Caco-2 (cell line): ENCODE results near the gene CLMN. TPM values are rescaled to one million over a fixed set of nuclear protein-coding genes. Genes with fewer than 3 reads are reported as not detected.
A peak's percentile ranks its signal among the peaks of the same experiment; 100 is the strongest.

Experiments used
- BruUV-seq: library from RNA; stranded (reverse); fragments of 400-500 nt; replicated peaks from 2 replicates; lab custom pipeline; 2021; lab: Mats Ljungman, UMichigan
- CTCF ChIA-PET: fragments of 300-600 bp; sonication (Branson Sonifier 250); formaldehyde crosslinking; loops from one replicate; lab custom pipeline; 2022; ENCODE audit warnings: antibody characterized with exemption; lab: Charles Lee
- POLR2A ChIA-PET: fragments of 300-600 bp; sonication (Branson Sonifier 250); formaldehyde crosslinking; loops from one replicate; lab custom pipeline; 2022; ENCODE audit warnings: antibody characterized with exemption; lab: Charles Lee
- DNase-seq, 2 experiments: peaks; one replicate each; pipeline versions ENCODE4 v3.0.0 to v3.0.0-alpha.2; 2020 to 2022
- H3K27me3 ChIP-seq: replicated peaks from 2 replicates; pipeline ENCODE4 v1.6.0; 2011; ENCODE audit warnings: low read length; ENCODE audit not compliant: control insufficient read depth, insufficient read depth
- H3K36me3 ChIP-seq: 2 replicates; pipeline ENCODE4 v1.5.1; 2011; ENCODE audit warnings: low read length; ENCODE audit not compliant: control insufficient read depth, insufficient read depth
- H3K4me1 ChIP-seq: fragments of 250-450 bp; sonication (Bioruptor Pico); 2 replicates; pipeline ENCODE4 v1.5.1; 2020; ENCODE audit warnings: mild to moderate bottlenecking
- H3K4me3 ChIP-seq: 2 replicates; pipeline ENCODE4 v1.5.1; 2011; ENCODE audit warnings: low read depth, mild to moderate bottlenecking, control low read depth, low read length
- H3K9me3 ChIP-seq: fragments of 250-450 bp; sonication (Bioruptor Pico); 2 replicates; pipeline ENCODE4 v1.5.1; 2020; ENCODE audit warnings: mild to moderate bottlenecking, moderate library complexity
- H3K27ac Mint-ChIP-seq: one replicate; pipeline ENCODE4 v1.8.0; 2022; ENCODE audit warnings: mixed read lengths; ENCODE audit not compliant: unreplicated experiment
- H3K27me3 Mint-ChIP-seq: one replicate; pipeline ENCODE4 v1.8.0; 2022; ENCODE audit warnings: mixed read lengths; ENCODE audit not compliant: insufficient read depth, unreplicated experiment
- H3K36me3 Mint-ChIP-seq: one replicate; pipeline ENCODE4 v1.8.0; 2022; ENCODE audit warnings: mild to moderate bottlenecking, mixed read lengths; ENCODE audit not compliant: insufficient read depth, unreplicated experiment
- H3K4me1 Mint-ChIP-seq: one replicate; pipeline ENCODE4 v1.8.0; 2022; ENCODE audit warnings: low read depth, mixed read lengths; ENCODE audit not compliant: unreplicated experiment
- H3K4me3 Mint-ChIP-seq: one replicate; pipeline ENCODE4 v1.8.0; 2022; ENCODE audit warnings: mild to moderate bottlenecking, moderate library complexity, mixed read lengths; ENCODE audit not compliant: unreplicated experiment
- H3K9me3 Mint-ChIP-seq: one replicate; pipeline ENCODE4 v1.8.0; 2022; ENCODE audit warnings: mixed read lengths; ENCODE audit not compliant: unreplicated experiment
- CTCF ChIP-seq, 2 experiments: fragments of 200-600 bp in 1 of 2; IDR thresholded peaks; 1 replicate in 1 of 2; 2 replicates in 1 of 2; pipeline versions ENCODE4 v1.5.1 to v1.8.0; 2011 to 2022; ENCODE audit warnings: antibody characterized with exemption in 1 of 2, control low read depth in 1 of 2, inconsistent platforms in 1 of 2, low read depth in 1 of 2, low read length in 1 of 2, mild to moderate bottlenecking in 1 of 2, moderate library complexity in 1 of 2; ENCODE audit not compliant: insufficient read depth in 1 of 2, severe bottlenecking in 1 of 2, unreplicated experiment in 1 of 2
- intact Hi-C: fragments of 100-400 bp; cut with micrococcal nuclease; formaldehyde crosslinking; loops from one replicate; pipeline ENCODE4 v1.10.0; 2022; ENCODE audit not compliant: unreplicated experiment
- total RNA-seq: library from RNA; stranded (reverse); gene quantifications from 2 replicates; pipeline ENCODE4 v1.2.3, GENCODE V29; 2022

Gene CLMN
- total RNA-seq, 1 experiment from 2014 or later: 6.7 TPM

GRCh38 chr14:95296966-95297365 lies 22.7 kb downstream of the CLMN start:
- no peak for DNase-seq
- peaks cover 17% of the 10 kb centered on the region for H3K4me1 Mint-ChIP-seq
- H3K4me1 ChIP-seq: no peaks in the 10 kb centered on the region
- H3K27me3 ChIP-seq: no peaks in the 10 kb centered on the region
- no peak overlapping the region for H3K4me3 Mint-ChIP-seq
- CTCF ChIA-PET: no interaction called here
- H3K4me3 ChIP-seq: no peak overlapping the region
- intact Hi-C loops: no loop called here
- no peak for TF ChIP-seq CTCF (IDR thresholded peaks at IDR 0.05; ENCODE audit: insufficient read depth in 1 of 2, low read depth in 1 of 2, low read length in 1 of 2, severe bottlenecking in 1 of 2, unreplicated experiment in 1 of 2)
- H3K36me3 Mint-ChIP-seq: no peaks in the 10 kb centered on the region
- H3K27ac Mint-ChIP-seq: no peak overlapping the region
- H3K9me3 Mint-ChIP-seq: no peaks in the 10 kb centered on the region
- POLR2A ChIA-PET: no interaction called here
- no peaks in the 10 kb centered on the region for H3K36me3 ChIP-seq
- no peaks in the 10 kb centered on the region for H3K9me3 ChIP-seq
- H3K27me3 Mint-ChIP-seq: no peaks in the 10 kb centered on the region
- BruUV-seq: no TSS peak

GRCh38 chr14:95295600-95296376 lies 23.9 kb downstream of the CLMN start:
- DNase-seq: no peak
- ChIA-PET POLR2A (no interaction called here), CTCF (interaction anchor here (0.6 kb wide), 1 partner anchor 57 kb away, joined by 3 read pairs; no protein-coding TSS in a partner anchor)
- Histone ChIP-seq H3K4me1 (no peaks in the 10 kb centered on the region), H3K4me3 (no peak overlapping the region), H3K27me3 (no peaks in the 10 kb centered on the region), H3K9me3 (no peaks in the 10 kb centered on the region), H3K36me3 (no peaks in the 10 kb centered on the region)
- intact Hi-C loops: no loop called here
- H3K27me3 Mint-ChIP-seq: no peaks in the 10 kb centered on the region
- no TSS peak for BruUV-seq
- peak overlapping the region; percentile 16 for H3K27ac Mint-ChIP-seq
- no peak overlapping the region for H3K4me3 Mint-ChIP-seq
- no peaks in the 10 kb centered on the region for H3K9me3 Mint-ChIP-seq
- H3K4me1 Mint-ChIP-seq: peaks cover 17% of the 10 kb centered on the region
- no peaks in the 10 kb centered on the region for H3K36me3 Mint-ChIP-seq
- TF ChIP-seq CTCF (IDR thresholded peaks at IDR 0.05; ENCODE audit: insufficient read depth in 1 of 2, low read depth in 1 of 2, low read length in 1 of 2, severe bottlenecking in 1 of 2, unreplicated experiment in 1 of 2): no peak

- no peak overlapping the region for H3K4me3 Mint-ChIP-seq
- ChIA-PET POLR2A (no interaction called here), CTCF (interaction anchor here (0.6 kb wide), 1 partner anchor 56 kb away, joined by 3 read pairs; no protein-coding TSS in a partner anchor)
- peak overlapping the region; percentile 16 for H3K27ac Mint-ChIP-seq
- no peaks in the 10 kb centered on the region for H3K9me3 Mint-ChIP-seq
- H3K27me3 Mint-ChIP-seq: no peaks in the 10 kb centered on the region
- TF ChIP-seq CTCF (IDR thresholded peaks at IDR 0.05; ENCODE audit: insufficient read depth in 1 of 2, low read depth in 1 of 2, low read length in 1 of 2, severe bottlenecking in 1 of 2, unreplicated experiment in 1 of 2): no peak
- Histone ChIP-seq H3K36me3 (no peaks in the 10 kb centered on the region), H3K4me3 (no peak overlapping the region), H3K4me1 (no peaks in the 10 kb centered on the region), H3K9me3 (no peaks in the 10 kb centered on the region), H3K27me3 (no peaks in the 10 kb centered on the region)
- intact Hi-C loops: no loop called here
- no peak for DNase-seq
- peaks cover 17% of the 10 kb centered on the region for H3K4me1 Mint-ChIP-seq
- BruUV-seq: no TSS peak
- H3K36me3 Mint-ChIP-seq: no peaks in the 10 kb centered on the region
Measured at GRCh38 chr14:95294834-95295599, 24.7 kb downstream of the CLMN start.
